GM11168 (cell line): ENCODE data around the gene SIGLEC8.
"Not testable (repeated sequence)": the region's sequence is repeated elsewhere in the genome, so short reads cannot be mapped to it uniquely, and the experiment has no call there.

ENCODE experiments used
- in situ Hi-C: fragments of 300-500 bp; cut with MboI; formaldehyde crosslinking; loops from one replicate; pipeline ENCODE4 v1.12.0; 2022; ENCODE audit warnings: low sequenced_read_pairs; ENCODE audit not compliant: unreplicated experiment

SIGLEC8 gene

GRCh38 chr19:51450730-51451307, 7.4 kb downstream of the SIGLEC8 start:
- in situ Hi-C loops = no loop called here

- in situ Hi-C loops = no loop called here
Measured at GRCh38 chr19:51448411-51449016, 9.7 kb downstream of the SIGLEC8 start.

- in situ Hi-C loops = no loop called here
Measured at GRCh38 chr19:51448011-51448410, 10.2 kb downstream of the SIGLEC8 start.

GRCh38 chr19:51447510-51447909, 10.7 kb downstream of the SIGLEC8 start:
- in situ Hi-C loops = not testable (repeated sequence)

GRCh38 chr19:51441410-51442390, 16.6 kb downstream of the SIGLEC8 start:
- in situ Hi-C loops = no loop called here

- in situ Hi-C loops = no loop called here
Measured at GRCh38 chr19:51440846-51441409, 17.3 kb downstream of the SIGLEC8 start.

GRCh38 chr19:51440052-51440451, 18.2 kb downstream of the SIGLEC8 start:
- in situ Hi-C loops = no loop called here

- in situ Hi-C loops = no loop called here
Measured at GRCh38 chr19:51439021-51439465, 19.2 kb downstream of the SIGLEC8 start.

GRCh38 chr19:51434456-51434855, 23.8 kb downstream of the SIGLEC8 start:
- in situ Hi-C loops = no loop called here

- in situ Hi-C loops = no loop called here
Measured at GRCh38 chr19:51433043-51433442, 25.2 kb downstream of the SIGLEC8 start.

GRCh38 chr19:51431124-51431523, 27.1 kb downstream of the SIGLEC8 start:
- in situ Hi-C loops = no loop called here

- in situ Hi-C loops = no loop called here
Measured at GRCh38 chr19:51430221-51430620, 28.0 kb downstream of the SIGLEC8 start.

- in situ Hi-C loops = no loop called here
Measured at GRCh38 chr19:51427201-51427600, 31.1 kb downstream of the SIGLEC8 start.

- in situ Hi-C loops = no loop called here
Measured at GRCh38 chr19:51422053-51422448, 36.2 kb downstream of the SIGLEC8 start.

GRCh38 chr19:51421229-51422052, 36.8 kb downstream of the SIGLEC8 start:
- in situ Hi-C loops = no loop called here

GRCh38 chr19:51420511-51420910, 37.7 kb downstream of the SIGLEC8 start:
- in situ Hi-C loops = not testable (repeated sequence)

- in situ Hi-C loops = no loop called here
Measured at GRCh38 chr19:51418707-51419106, 39.5 kb downstream of the SIGLEC8 start.

GRCh38 chr19:51417810-51418157, 40.5 kb downstream of the SIGLEC8 start:
- in situ Hi-C loops = no loop called here

GRCh38 chr19:51417107-51417809, 41.0 kb downstream of the SIGLEC8 start, which contains the start of gene SIGLEC10:
Gene SIGLEC10, minus strand, starts transcription at chr19:51417642. Its CDS starts 61 bp downstream, at chr19:51417581.
- in situ Hi-C loops = no loop called here
